WTC11 (cell line): ENCODE results near the gene SYT7. TPM values are rescaled to one million over a fixed set of nuclear protein-coding genes. Genes with fewer than 3 reads are reported as not detected.
A peak's percentile ranks its signal among the peaks of the same experiment; 100 is the strongest.

Experiments used
- ATAC-seq: fragments of 200-7000 bp; cut with Tn5 transposase; 2 replicates; pipeline ENCODE4 v1.10.0; 2021; ENCODE audit warnings: mild to moderate bottlenecking, moderate library complexity
- CTCF ChIA-PET: fragments of 300-600 bp; sonication (Branson Sonifier 250); formaldehyde crosslinking; loops from one replicate; lab custom pipeline; 2021; ENCODE audit warnings: antibody characterized with exemption; lab: Charles Lee
- POLR2A ChIA-PET: fragments of 350-600 bp; sonication (Branson Sonifier 250); formaldehyde crosslinking; loops from one replicate; lab custom pipeline; 2021; ENCODE audit warnings: antibody characterized with exemption; lab: Charles Lee
- DNase-seq: peaks from one replicate; pipeline ENCODE4 v3.0.0; 2021; ENCODE audit warnings: low spot score
- H3K27ac Mint-ChIP-seq: 2 replicates; pipeline ENCODE4 v1.8.0; 2021; ENCODE audit warnings: mixed read lengths
- H3K27me3 Mint-ChIP-seq: 2 replicates; pipeline ENCODE4 v1.8.0; 2021; ENCODE audit warnings: low read depth, mild to moderate bottlenecking, moderate library complexity, mixed read lengths
- H3K36me3 Mint-ChIP-seq: 2 replicates; pipeline ENCODE4 v1.8.0; 2021; ENCODE audit warnings: mixed read lengths
- H3K4me1 Mint-ChIP-seq: 2 replicates; pipeline ENCODE4 v1.8.0; 2022; ENCODE audit warnings: mixed read lengths
- H3K4me3 Mint-ChIP-seq: 2 replicates; pipeline ENCODE4 v1.8.0; 2021; ENCODE audit warnings: mild to moderate bottlenecking, moderate library complexity, mixed read lengths
- H3K9me3 Mint-ChIP-seq: 2 replicates; pipeline ENCODE4 v1.8.0; 2021; ENCODE audit warnings: mixed read lengths
- ATF1 ChIP-seq: sonication (generic); formaldehyde crosslinking; IDR thresholded peaks from 2 replicates; pipeline ENCODE4 v1.8.1; 2023; ENCODE audit warnings: mild to moderate bottlenecking, moderate library complexity, missing genetic modification reagents
- CBFB ChIP-seq: sonication (generic); formaldehyde crosslinking; IDR thresholded peaks from 2 replicates; pipeline ENCODE4 v1.8.1; 2022; ENCODE audit warnings: mild to moderate bottlenecking, low read depth, missing genetic modification reagents
- CREB1 ChIP-seq: sonication (generic); formaldehyde crosslinking; IDR thresholded peaks from 2 replicates; pipeline ENCODE4 v1.8.0; 2023; ENCODE audit warnings: mild to moderate bottlenecking, missing genetic modification reagents
- CREM ChIP-seq: sonication (generic); formaldehyde crosslinking; IDR thresholded peaks from 2 replicates; pipeline ENCODE4 v1.8.1; 2022; ENCODE audit warnings: mild to moderate bottlenecking, missing genetic modification reagents, moderate library complexity
- EMX1 ChIP-seq: fragments of 250-450 bp; sonication (Bioruptor Pico); IDR thresholded peaks from 2 replicates; pipeline ENCODE4 v1.8.0; 2021; ENCODE audit warnings: mild to moderate bottlenecking
- ETV6 ChIP-seq: sonication (generic); formaldehyde crosslinking; IDR thresholded peaks from 2 replicates; pipeline ENCODE4 v1.8.1; 2022; ENCODE audit warnings: mild to moderate bottlenecking, missing genetic modification reagents
- FOXK1 ChIP-seq: sonication (generic); formaldehyde crosslinking; IDR thresholded peaks from 2 replicates; pipeline ENCODE4 v1.8.0; 2022; ENCODE audit warnings: mild to moderate bottlenecking, moderate library complexity, missing genetic modification reagents
- FOXP1 ChIP-seq: sonication (generic); formaldehyde crosslinking; IDR thresholded peaks from 2 replicates; pipeline ENCODE4 v1.8.0; 2022; ENCODE audit warnings: missing genetic modification reagents, mild to moderate bottlenecking, moderate library complexity, borderline replicate concordance
- GRHL2 ChIP-seq: fragments of 250-450 bp; sonication (Bioruptor Pico); IDR thresholded peaks from 2 replicates; pipeline ENCODE4 v1.8.0; 2022; ENCODE audit warnings: mild to moderate bottlenecking, moderate library complexity; ENCODE audit not compliant: insufficient replicate concordance, severe bottlenecking
- HMGA2 ChIP-seq: fragments of 250-450 bp; sonication (Bioruptor Pico); IDR thresholded peaks from 2 replicates; pipeline ENCODE4 v1.4.0; 2021; ENCODE audit warnings: mild to moderate bottlenecking, moderate library complexity
- IRF2 ChIP-seq: sonication (generic); formaldehyde crosslinking; IDR thresholded peaks from 2 replicates; pipeline ENCODE4 v1.8.0; 2022; ENCODE audit warnings: low read depth, missing genetic modification reagents, borderline replicate concordance
- MAX ChIP-seq: sonication (generic); formaldehyde crosslinking; IDR thresholded peaks from 2 replicates; pipeline ENCODE4 v1.8.0; 2022; ENCODE audit warnings: mild to moderate bottlenecking, missing genetic modification reagents
- MXD4 ChIP-seq: fragments of 250-450 bp; sonication (Bioruptor Pico); IDR thresholded peaks from 2 replicates; pipeline ENCODE4 v1.8.0; 2021; ENCODE audit warnings: mild to moderate bottlenecking, moderate library complexity, borderline replicate concordance
- MYBL2 ChIP-seq: sonication (generic); formaldehyde crosslinking; IDR thresholded peaks from 2 replicates; pipeline ENCODE4 v1.8.1; 2023; ENCODE audit warnings: mild to moderate bottlenecking, moderate library complexity, missing genetic modification reagents
- SP1 ChIP-seq: sonication (generic); formaldehyde crosslinking; conservative IDR thresholded peaks from 2 replicates; pipeline ENCODE4 v1.8.1; 2022; ENCODE audit warnings: missing genetic modification reagents
- TP53 ChIP-seq: sonication (generic); formaldehyde crosslinking; IDR thresholded peaks from 2 replicates; pipeline ENCODE4 v1.8.1; 2023; ENCODE audit warnings: mild to moderate bottlenecking, missing genetic modification reagents
- ZNF121 ChIP-seq: sonication (generic); formaldehyde crosslinking; IDR thresholded peaks from 2 replicates; pipeline ENCODE4 v1.8.0; 2023; ENCODE audit warnings: missing genetic modification reagents
- ZNF232 ChIP-seq: sonication (generic); formaldehyde crosslinking; IDR thresholded peaks from 2 replicates; pipeline ENCODE4 v1.8.0; 2022; ENCODE audit warnings: mild to moderate bottlenecking, missing genetic modification reagents
- ZNF317 ChIP-seq: sonication (generic); formaldehyde crosslinking; IDR thresholded peaks from 2 replicates; pipeline ENCODE4 v1.8.1; 2023; ENCODE audit warnings: low read depth, mild to moderate bottlenecking, moderate library complexity, missing genetic modification reagents, borderline replicate concordance
- ZNF396 ChIP-seq: fragments of 250-450 bp; sonication (Bioruptor Pico); IDR thresholded peaks from 2 replicates; pipeline ENCODE4 v1.8.0; 2021; ENCODE audit warnings: mild to moderate bottlenecking, moderate library complexity, borderline replicate concordance
- ZNF416 ChIP-seq: fragments of 250-450 bp; sonication (Bioruptor Pico); IDR thresholded peaks from 2 replicates; pipeline ENCODE4 v1.9.0; 2021; ENCODE audit warnings: mild to moderate bottlenecking, inconsistent platforms
- ZNF423 ChIP-seq: fragments of 250-450 bp; sonication (Bioruptor Pico); IDR thresholded peaks from 2 replicates; pipeline ENCODE4 v2.1.2; 2022; ENCODE audit warnings: mild to moderate bottlenecking, moderate library complexity
- total RNA-seq: library from RNA; stranded (reverse); gene quantifications from 3 replicates; pipeline ENCODE4 v1.2.3, GENCODE V29; 2021
- TF ChIP-seq, protein P1 (sequence below): sonication (generic); formaldehyde crosslinking; IDR thresholded peaks from 2 replicates; pipeline ENCODE4 v1.8.1; 2023; ENCODE audit warnings: mild to moderate bottlenecking, missing genetic modification reagents
- TF ChIP-seq, protein P2 (sequence below): sonication (generic); formaldehyde crosslinking; IDR thresholded peaks from 2 replicates; pipeline ENCODE4 v1.8.1; 2023; ENCODE audit warnings: mild to moderate bottlenecking, missing genetic modification reagents

SYT7 gene
- total RNA-seq, 1 experiment from 2014 or later, result 12.5 TPM

- no peak for ATAC-seq
- peaks cover 40% of the 10 kb centered on the region for H3K4me1 Mint-ChIP-seq
- CTCF ChIA-PET, result interaction anchor here (2.6 to 4.9 kb wide), 6 partner anchors 21 to 107 kb away, joined by 16 to 86 read pairs (median 38); no protein-coding TSS in a partner anchor
These were observed 9.1 kb upstream of the SYT7 start for GRCh38 chr11:61589961-61590360.

DNA sequence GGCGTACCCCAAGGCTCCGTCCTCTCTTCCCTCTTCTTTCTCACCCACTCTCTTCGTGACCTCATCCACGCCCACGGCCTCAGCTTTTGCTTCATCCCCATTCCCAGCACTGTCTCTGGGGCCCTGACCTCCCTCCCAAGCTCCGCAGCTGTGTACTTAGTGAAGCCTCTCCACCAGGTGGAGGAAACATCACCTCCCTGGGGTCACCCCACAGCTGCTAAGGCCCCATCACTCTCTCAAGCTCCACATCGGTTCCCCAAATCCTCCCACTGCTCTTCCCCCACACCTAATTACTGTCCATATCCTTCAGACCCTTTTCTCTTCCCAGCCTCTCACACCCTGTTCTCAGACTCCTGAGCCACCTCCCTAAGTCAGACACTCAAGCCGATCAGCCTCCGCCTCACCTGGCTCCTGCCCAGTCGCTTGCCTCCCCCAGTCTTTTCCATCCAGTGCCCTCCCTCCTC, 7.9 kb upstream of the SYT7 start:
- POLR2A ChIA-PET, result interaction anchor here (0.6 to 1.3 kb wide), 4 partner anchors 10 to 1919 kb away, joined by 3 to 9 read pairs (median 4); no protein-coding TSS in a partner anchor
- Mint-ChIP-seq H3K36me3 (no peaks in the 10 kb centered on the region), H3K27me3 (peaks cover 49% of the 10 kb centered on the region), H3K4me1 (peaks cover 37% of the 10 kb centered on the region), H3K27ac (no peak overlapping the region), H3K4me3 (peak overlapping the region; percentile 74), H3K9me3 (no peaks in the 10 kb centered on the region)
- no peak for DNase-seq
- CTCF ChIA-PET, result interaction anchor here (0.8 to 4.9 kb wide), 37 partner anchors 7 to 310 kb away, joined by 3 to 86 read pairs (median 6); partner anchors contain the start of gene LRRC10B
- peak; percentile 27 for ATAC-seq
- TF ChIP-seq GRHL2 (CRISPR knock-in tag) (no peak), FOXP1 (no peak), SP1 (CRISPR knock-in tag) (no peak), ATF1 (CRISPR knock-in tag) (no peak), ZNF416 (CRISPR knock-in tag) (no peak), MXD4 (CRISPR knock-in tag) (no peak), ETV6 (CRISPR knock-in tag) (no peak), HMGA2 (CRISPR knock-in tag) (no peak), FOXK1 (CRISPR knock-in tag) (no peak), IRF2 (CRISPR knock-in tag) (no peak), ZNF423 (CRISPR knock-in tag) (no peak), CREM (CRISPR knock-in tag) (no peak), TP53 (CRISPR knock-in tag) (no peak), MYBL2 (no peak)

More at GRCh38 chr11:61589961-61590360, 9.1 kb upstream of the SYT7 start:
- no peaks in the 10 kb centered on the region for H3K36me3 Mint-ChIP-seq
- TF ChIP-seq FOXK1 (CRISPR knock-in tag) (no peak), EMX1 (CRISPR knock-in tag) (no peak), MYBL2 (no peak), ZNF396 (CRISPR knock-in tag) (no peak), CBFB (CRISPR knock-in tag) (no peak), CREB1 (no peak), ZNF317 (CRISPR knock-in tag) (no peak)
- TF ChIP-seq, all 79 proteins: peak for 0
- POLR2A ChIA-PET, result no interaction called here
- no peak for DNase-seq
- Mint-ChIP-seq H3K9me3 (no peaks in the 10 kb centered on the region), H3K27me3 (peaks cover 43% of the 10 kb centered on the region), H3K4me3 (peak overlapping the region; percentile 33), H3K27ac (no peak overlapping the region)

DNA sequence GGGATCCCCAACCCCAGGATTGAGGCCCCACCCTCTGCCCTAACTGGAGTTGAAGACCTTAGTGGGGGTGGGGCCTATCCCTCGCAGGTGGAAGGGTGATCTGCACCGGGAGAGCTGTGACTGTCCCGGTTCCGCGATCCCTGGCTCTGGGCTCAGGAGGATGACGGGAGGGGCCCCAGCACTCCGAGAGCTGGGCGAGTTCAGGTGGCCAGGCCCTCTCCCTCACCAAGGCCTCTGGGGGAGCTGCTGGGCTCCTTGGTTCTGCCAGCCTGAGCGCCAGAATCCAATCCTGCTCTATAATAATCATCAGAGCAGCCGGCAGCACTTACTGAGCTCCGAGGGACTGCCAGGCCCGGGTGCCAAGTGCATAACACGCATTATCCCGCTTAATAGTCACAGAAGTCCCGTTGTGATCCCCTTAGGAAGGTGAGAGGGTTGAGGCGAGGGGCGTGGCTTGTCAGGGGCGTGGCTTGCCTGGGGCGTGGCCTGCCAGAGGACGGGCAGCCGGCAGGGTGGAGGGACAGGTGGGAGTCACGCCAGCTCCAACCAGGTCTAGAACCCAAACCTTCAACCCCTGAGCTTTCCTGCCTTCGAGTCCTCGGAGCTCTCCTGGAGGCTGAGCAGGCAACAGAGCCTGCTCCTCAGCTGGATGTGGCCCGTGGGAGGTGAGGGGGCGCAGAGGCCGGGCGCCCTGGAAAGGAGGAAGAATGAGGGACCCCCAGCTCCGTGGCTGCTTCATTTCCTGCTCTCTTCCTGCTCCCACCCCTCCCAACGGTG, 7.3 kb upstream of the SYT7 start:
- 0 out of 2 replicates have a peak, but pooled peaks have one; percentile 34 for TF ChIP-seq ZNF232 (CRISPR knock-in tag)
- TF ChIP-seq MAX (CRISPR knock-in tag), result 0 out of 2 replicates have a peak, but pooled peaks have one; percentile 41
- no peak for TF ChIP-seq FOXP1
- peak; percentile 99 for TF ChIP-seq ZNF121 (CRISPR knock-in tag)
- TF ChIP-seq, protein P1, sequence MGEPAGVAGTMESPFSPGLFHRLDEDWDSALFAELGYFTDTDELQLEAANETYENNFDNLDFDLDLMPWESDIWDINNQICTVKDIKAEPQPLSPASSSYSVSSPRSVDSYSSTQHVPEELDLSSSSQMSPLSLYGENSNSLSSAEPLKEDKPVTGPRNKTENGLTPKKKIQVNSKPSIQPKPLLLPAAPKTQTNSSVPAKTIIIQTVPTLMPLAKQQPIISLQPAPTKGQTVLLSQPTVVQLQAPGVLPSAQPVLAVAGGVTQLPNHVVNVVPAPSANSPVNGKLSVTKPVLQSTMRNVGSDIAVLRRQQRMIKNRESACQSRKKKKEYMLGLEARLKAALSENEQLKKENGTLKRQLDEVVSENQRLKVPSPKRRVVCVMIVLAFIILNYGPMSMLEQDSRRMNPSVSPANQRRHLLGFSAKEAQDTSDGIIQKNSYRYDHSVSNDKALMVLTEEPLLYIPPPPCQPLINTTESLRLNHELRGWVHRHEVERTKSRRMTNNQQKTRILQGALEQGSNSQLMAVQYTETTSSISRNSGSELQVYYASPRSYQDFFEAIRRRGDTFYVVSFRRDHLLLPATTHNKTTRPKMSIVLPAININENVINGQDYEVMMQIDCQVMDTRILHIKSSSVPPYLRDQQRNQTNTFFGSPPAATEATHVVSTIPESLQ (CRISPR knock-in tag), result no peak
- TF ChIP-seq, protein P2, sequence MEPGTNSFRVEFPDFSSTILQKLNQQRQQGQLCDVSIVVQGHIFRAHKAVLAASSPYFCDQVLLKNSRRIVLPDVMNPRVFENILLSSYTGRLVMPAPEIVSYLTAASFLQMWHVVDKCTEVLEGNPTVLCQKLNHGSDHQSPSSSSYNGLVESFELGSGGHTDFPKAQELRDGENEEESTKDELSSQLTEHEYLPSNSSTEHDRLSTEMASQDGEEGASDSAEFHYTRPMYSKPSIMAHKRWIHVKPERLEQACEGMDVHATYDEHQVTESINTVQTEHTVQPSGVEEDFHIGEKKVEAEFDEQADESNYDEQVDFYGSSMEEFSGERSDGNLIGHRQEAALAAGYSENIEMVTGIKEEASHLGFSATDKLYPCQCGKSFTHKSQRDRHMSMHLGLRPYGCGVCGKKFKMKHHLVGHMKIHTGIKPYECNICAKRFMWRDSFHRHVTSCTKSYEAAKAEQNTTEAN (CRISPR knock-in tag), result 0 out of 2 replicates have a peak, but pooled peaks have one; percentile 34
- peak; percentile 44 for TF ChIP-seq SP1 (CRISPR knock-in tag)
- TF ChIP-seq, all 79 proteins: peak for 5
- Mint-ChIP-seq H3K27me3 (peaks cover 55% of the 10 kb centered on the region), H3K9me3 (no peaks in the 10 kb centered on the region), H3K36me3 (no peaks in the 10 kb centered on the region), H3K27ac (no peak overlapping the region), H3K4me3 (peak overlapping the region; percentile 74), H3K4me1 (peaks cover 35% of the 10 kb centered on the region)
- POLR2A ChIA-PET, result interaction anchor here (1.0 to 1.4 kb wide), 4 partner anchors 11 to 1919 kb away, joined by 3 to 9 read pairs (median 4); no protein-coding TSS in a partner anchor
- DNase-seq (peak; percentile 96), ATAC-seq (peak; percentile 80)
- CTCF ChIA-PET, result interaction anchor here (0.6 to 4.9 kb wide), 50 partner anchors 8 to 1911 kb away, joined by 3 to 86 read pairs (median 5); partner anchors contain the start of gene LRRC10B
